H1 (cell line): ENCODE data around the gene DNM2.

ENCODE experiments used
- CBX5 ChIP-seq: fragments of 300-800, 300-1000 bp; sonication (generic); IDR thresholded peaks from 2 replicates; pipeline ENCODE4 v1.7.1; 2016; ENCODE audit warnings: antibody characterized with exemption, low read length, low read depth
- CREB1 ChIP-seq: IDR thresholded peaks from 2 replicates; pipeline ENCODE4 v1.6.1; 2012; ENCODE audit warnings: inconsistent platforms
- EP300 ChIP-seq, 2 experiments: IDR thresholded peaks; 1 replicate in 1 of 2; 2 replicates in 1 of 2; pipeline ENCODE4 v1.6.1; 2011 to 2012; ENCODE audit warnings: low read depth in 2 of 2, low read length in 2 of 2, mild to moderate bottlenecking in 2 of 2, borderline replicate concordance in 1 of 2, inconsistent platforms in 1 of 2, moderate library complexity in 1 of 2
- HDAC6 ChIP-seq: IDR thresholded peaks from one replicate; pipeline ENCODE4 v1.7.1; 2012; ENCODE audit warnings: low read depth, mild to moderate bottlenecking, inconsistent platforms, low read length, moderate library complexity
- KDM1A ChIP-seq: fragments of 200-600, 300-600 bp; sonication (generic); IDR thresholded peaks from 2 replicates; pipeline ENCODE4 v1.7.1; 2016; ENCODE audit warnings: mild to moderate bottlenecking, low read length, borderline replicate concordance
- NRF1 ChIP-seq: IDR thresholded peaks from 2 replicates; pipeline ENCODE4 v1.6.1; 2011; ENCODE audit warnings: mild to moderate bottlenecking, low read depth, low read length, improper control_type of control experiment
- POLR2A ChIP-seq, 2 experiments: IDR thresholded peaks; 1 replicate in 1 of 2; 2 replicates in 1 of 2; pipeline ENCODE4 v1.6.1; 2011; ENCODE audit warnings: low read depth in 2 of 2, low read length in 2 of 2, mild to moderate bottlenecking in 2 of 2; ENCODE audit errors: control extremely low read depth in 1 of 2
- POLR2AphosphoS5 ChIP-seq: IDR thresholded peaks from 2 replicates; pipeline ENCODE4 v1.6.1; 2011; ENCODE audit warnings: low read depth, low read length
- RFX5 ChIP-seq: IDR thresholded peaks from 2 replicates; pipeline ENCODE4 v1.6.1; 2011; ENCODE audit warnings: low read depth, low read length, improper control_type of control experiment, borderline replicate concordance
- TAF1 ChIP-seq: IDR thresholded peaks from 2 replicates; pipeline ENCODE4 v1.6.1; 2011; ENCODE audit warnings: mild to moderate bottlenecking, low read depth, low read length
- TF ChIP-seq, protein P1 (sequence below), 3 experiments: IDR thresholded peaks; 1 replicate in 2 of 3; 2 replicates in 1 of 3; pipeline versions ENCODE4 v1.5.1 to v1.6.1; 2011; ENCODE audit warnings: low read length in 3 of 3, mild to moderate bottlenecking in 3 of 3, inconsistent platforms in 2 of 3, low read depth in 1 of 3, moderate library complexity in 1 of 3; ENCODE audit not compliant: insufficient read depth in 1 of 3; ENCODE audit errors: control extremely low read depth in 1 of 3
- TF ChIP-seq, protein P2 (sequence below): IDR thresholded peaks from 2 replicates; pipeline ENCODE4 v1.6.1; 2012; ENCODE audit warnings: low read length, inconsistent platforms

DNA sequence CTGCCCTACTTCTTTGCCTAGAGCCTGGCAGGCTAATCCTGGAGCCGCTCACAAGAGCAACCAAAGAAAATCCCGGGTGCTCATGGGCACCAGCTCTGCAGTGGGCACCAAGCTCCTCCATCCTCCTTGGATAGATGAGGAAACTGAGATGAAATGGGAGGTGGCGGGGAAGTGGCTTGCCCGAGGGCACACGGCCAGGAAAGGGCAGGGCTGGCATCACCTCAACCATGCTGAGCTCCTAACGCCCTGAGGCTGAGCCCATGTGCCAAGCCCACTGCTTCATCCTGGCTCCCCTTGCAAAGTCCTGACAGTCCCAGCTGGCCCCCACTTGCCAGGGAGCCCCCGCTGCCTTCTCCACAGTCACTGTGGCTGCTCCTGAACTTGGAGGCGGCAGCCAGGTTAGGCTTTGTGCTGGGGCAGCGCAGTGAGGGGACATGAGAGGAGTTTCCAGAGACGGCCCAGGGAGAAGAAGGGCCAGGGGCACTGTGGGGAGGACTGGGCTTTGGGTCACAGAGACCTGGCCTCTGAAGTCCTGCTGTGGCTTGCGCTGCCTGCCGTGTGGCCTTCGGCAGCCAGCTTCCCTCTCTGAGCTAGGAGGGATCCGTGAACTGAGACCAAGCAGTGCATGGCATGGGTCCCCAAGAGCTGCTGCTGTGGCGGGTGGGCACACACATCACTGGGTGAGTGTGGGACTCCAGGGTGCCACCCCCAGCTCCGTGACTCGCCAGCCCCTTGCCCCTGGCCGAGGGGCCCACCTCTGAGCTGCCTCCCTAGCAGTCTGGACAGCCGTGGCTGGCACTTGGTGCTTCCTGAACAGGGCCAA lies 100.6 kb downstream of the DNM2 start:
- TF ChIP-seq NRF1 = no peak
- TF ChIP-seq KDM1A = no peak
- TF ChIP-seq, protein P1, sequence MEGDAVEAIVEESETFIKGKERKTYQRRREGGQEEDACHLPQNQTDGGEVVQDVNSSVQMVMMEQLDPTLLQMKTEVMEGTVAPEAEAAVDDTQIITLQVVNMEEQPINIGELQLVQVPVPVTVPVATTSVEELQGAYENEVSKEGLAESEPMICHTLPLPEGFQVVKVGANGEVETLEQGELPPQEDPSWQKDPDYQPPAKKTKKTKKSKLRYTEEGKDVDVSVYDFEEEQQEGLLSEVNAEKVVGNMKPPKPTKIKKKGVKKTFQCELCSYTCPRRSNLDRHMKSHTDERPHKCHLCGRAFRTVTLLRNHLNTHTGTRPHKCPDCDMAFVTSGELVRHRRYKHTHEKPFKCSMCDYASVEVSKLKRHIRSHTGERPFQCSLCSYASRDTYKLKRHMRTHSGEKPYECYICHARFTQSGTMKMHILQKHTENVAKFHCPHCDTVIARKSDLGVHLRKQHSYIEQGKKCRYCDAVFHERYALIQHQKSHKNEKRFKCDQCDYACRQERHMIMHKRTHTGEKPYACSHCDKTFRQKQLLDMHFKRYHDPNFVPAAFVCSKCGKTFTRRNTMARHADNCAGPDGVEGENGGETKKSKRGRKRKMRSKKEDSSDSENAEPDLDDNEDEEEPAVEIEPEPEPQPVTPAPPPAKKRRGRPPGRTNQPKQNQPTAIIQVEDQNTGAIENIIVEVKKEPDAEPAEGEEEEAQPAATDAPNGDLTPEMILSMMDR (IDR thresholded peaks at IDR 0.05; ENCODE audit: control extremely low read depth in 1 of 3, insufficient read depth in 1 of 3, low read depth in 1 of 3, low read length in 3 of 3) = no peak
- TF ChIP-seq, protein P2, sequence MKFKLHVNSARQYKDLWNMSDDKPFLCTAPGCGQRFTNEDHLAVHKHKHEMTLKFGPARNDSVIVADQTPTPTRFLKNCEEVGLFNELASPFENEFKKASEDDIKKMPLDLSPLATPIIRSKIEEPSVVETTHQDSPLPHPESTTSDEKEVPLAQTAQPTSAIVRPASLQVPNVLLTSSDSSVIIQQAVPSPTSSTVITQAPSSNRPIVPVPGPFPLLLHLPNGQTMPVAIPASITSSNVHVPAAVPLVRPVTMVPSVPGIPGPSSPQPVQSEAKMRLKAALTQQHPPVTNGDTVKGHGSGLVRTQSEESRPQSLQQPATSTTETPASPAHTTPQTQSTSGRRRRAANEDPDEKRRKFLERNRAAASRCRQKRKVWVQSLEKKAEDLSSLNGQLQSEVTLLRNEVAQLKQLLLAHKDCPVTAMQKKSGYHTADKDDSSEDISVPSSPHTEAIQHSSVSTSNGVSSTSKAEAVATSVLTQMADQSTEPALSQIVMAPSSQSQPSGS = no peak
- TF ChIP-seq POLR2A (IDR thresholded peaks at IDR 0.05; ENCODE audit: control extremely low read depth in 1 of 2, low read depth in 2 of 2, low read length in 2 of 2) = no peak
- TF ChIP-seq POLR2AphosphoS5 = no peak
- TF ChIP-seq HDAC6 = no peak
- TF ChIP-seq EP300 (IDR thresholded peaks at IDR 0.05; ENCODE audit: borderline replicate concordance in 1 of 2, low read depth in 2 of 2, low read length in 2 of 2) = no peak
- TF ChIP-seq TAF1 = no peak
- TF ChIP-seq RFX5 = no peak
- TF ChIP-seq CREB1 = no peak
- no peak for TF ChIP-seq CBX5
